H9 (cell line): ENCODE data around the gene ZNF451. TPM values are rescaled to one million over a fixed set of nuclear protein-coding genes. Genes with fewer than 3 reads are reported as not detected.

Experiments used
- DNase-seq: peaks from one replicate; pipeline ENCODE4 v3.0.0-alpha.2; 2017
- H2AFZ ChIP-seq: one replicate; pipeline ENCODE4 v1.6.1; 2013; ENCODE audit warnings: mild to moderate bottlenecking, low read length, control low read depth, moderate library complexity
- H2AK5ac ChIP-seq: 2 replicates; pipeline ENCODE4 v1.6.1; 2013; ENCODE audit warnings: low read length, control low read depth, mixed read lengths; ENCODE audit not compliant: insufficient read length
- H2BK120ac ChIP-seq: one replicate; pipeline ENCODE4 v1.6.1; 2013; ENCODE audit warnings: low read depth, mild to moderate bottlenecking, low read length, control low read depth, inconsistent platforms; ENCODE audit not compliant: poor library complexity, severe bottlenecking
- H2BK12ac ChIP-seq: 2 replicates; pipeline ENCODE4 v1.6.1; 2013; ENCODE audit warnings: low read length, control low read depth, mixed read lengths, low read depth; ENCODE audit not compliant: insufficient read length
- H2BK15ac ChIP-seq: 2 replicates; pipeline ENCODE4 v1.6.1; 2013; ENCODE audit warnings: low read depth, low read length, control low read depth
- H2BK20ac ChIP-seq: one replicate; pipeline ENCODE4 v1.6.1; 2013; ENCODE audit warnings: low read depth, mild to moderate bottlenecking, low read length, control low read depth, inconsistent platforms; ENCODE audit not compliant: poor library complexity, severe bottlenecking
- H2BK5ac ChIP-seq: 2 replicates; pipeline ENCODE4 v1.6.1; 2013; ENCODE audit warnings: low read length, control low read depth, mixed read lengths; ENCODE audit not compliant: insufficient read length
- H3K14ac ChIP-seq: 2 replicates; pipeline ENCODE4 v1.6.1; 2013; ENCODE audit warnings: low read length, control low read depth; ENCODE audit not compliant: insufficient read depth
- H3K18ac ChIP-seq: 2 replicates; pipeline ENCODE4 v1.6.1; 2013; ENCODE audit warnings: low read depth, mild to moderate bottlenecking, mixed read lengths, low read length, control low read depth; ENCODE audit not compliant: insufficient read length
- H3K23ac ChIP-seq: 2 replicates; pipeline ENCODE4 v1.6.1; 2013; ENCODE audit warnings: low read length, control low read depth, mixed read lengths, low read depth; ENCODE audit not compliant: insufficient read length
- H3K23me2 ChIP-seq: 2 replicates; pipeline ENCODE4 v1.6.1; 2013; ENCODE audit warnings: low read depth, mild to moderate bottlenecking, mixed read lengths, low read length, control low read depth; ENCODE audit not compliant: insufficient read length, poor library complexity, severe bottlenecking
- H3K27ac ChIP-seq: 2 replicates; pipeline ENCODE4 v1.5.1; 2013; ENCODE audit warnings: low read length, control low read depth, mixed read lengths, low read depth; ENCODE audit not compliant: insufficient read length
- H3K27me3 ChIP-seq: 2 replicates; pipeline ENCODE4 v1.6.1; 2013; ENCODE audit warnings: low read length, control low read depth, inconsistent platforms; ENCODE audit not compliant: insufficient read depth
- H3K4ac ChIP-seq: 2 replicates; pipeline ENCODE4 v1.6.1; 2013; ENCODE audit warnings: low read depth, mild to moderate bottlenecking, control low read depth, inconsistent platforms, low read length, moderate library complexity
- H3K4me1 ChIP-seq: 2 replicates; pipeline ENCODE4 v1.6.1; 2013; ENCODE audit warnings: low read length, control low read depth, inconsistent platforms; ENCODE audit not compliant: insufficient read depth
- H3K4me2 ChIP-seq: 2 replicates; pipeline ENCODE4 v1.6.1; 2013; ENCODE audit warnings: low read length, control low read depth, mixed read lengths; ENCODE audit not compliant: insufficient read length, insufficient read depth
- H3K56ac ChIP-seq: 2 replicates; pipeline ENCODE4 v1.6.1; 2013; ENCODE audit warnings: low read depth, mild to moderate bottlenecking, mixed read lengths, low read length, control low read depth; ENCODE audit not compliant: insufficient read length
- H3K79me1 ChIP-seq: 2 replicates; pipeline ENCODE4 v1.6.1; 2013; ENCODE audit warnings: low read depth, mild to moderate bottlenecking, moderate library complexity, low read length, control low read depth, inconsistent platforms; ENCODE audit not compliant: insufficient read depth, poor library complexity, severe bottlenecking
- H3K79me2 ChIP-seq: 2 replicates; pipeline ENCODE4 v1.6.1; 2013; ENCODE audit warnings: low read length, control low read depth, inconsistent platforms; ENCODE audit not compliant: insufficient read depth
- H3K9ac ChIP-seq: 2 replicates; pipeline ENCODE4 v1.6.1; 2013; ENCODE audit warnings: low read length, control low read depth, mixed read lengths; ENCODE audit not compliant: insufficient read length; ENCODE audit errors: extremely low read depth
- H3K9me3 ChIP-seq: one replicate; pipeline ENCODE4 v1.6.1; 2013; ENCODE audit warnings: low read depth, low read length, inconsistent platforms; ENCODE audit not compliant: control insufficient read depth
- H3T11ph ChIP-seq: one replicate; pipeline ENCODE4 v1.6.1; 2013; ENCODE audit warnings: mild to moderate bottlenecking, low read length, control low read depth, inconsistent platforms
- H4K20me1 ChIP-seq: one replicate; pipeline ENCODE4 v1.6.1; 2013; ENCODE audit not compliant: control insufficient read depth, insufficient read length, insufficient read depth
- H4K5ac ChIP-seq: 2 replicates; pipeline ENCODE4 v1.6.1; 2013; ENCODE audit warnings: low read depth, mild to moderate bottlenecking, mixed read lengths, low read length, control low read depth; ENCODE audit not compliant: insufficient read length
- H4K8ac ChIP-seq: replicated peaks from 2 replicates; pipeline ENCODE4 v1.6.1; 2013; ENCODE audit warnings: low read length, control low read depth, mixed read lengths, low read depth; ENCODE audit not compliant: insufficient read length
- H4K91ac ChIP-seq: 2 replicates; pipeline ENCODE4 v1.6.1; 2013; ENCODE audit warnings: low read depth, mild to moderate bottlenecking, moderate library complexity, mixed read lengths, low read length, control low read depth; ENCODE audit not compliant: insufficient read length
- H3K27ac Mint-ChIP-seq, 3 experiments: 2 replicates in 2 of 3; 3 replicates in 1 of 3; pipeline ENCODE4 v1.8.0; 2020 to 2021; ENCODE audit warnings: mixed read lengths in 3 of 3, mild to moderate bottlenecking in 1 of 3, moderate library complexity in 1 of 3
- H3K27me3 Mint-ChIP-seq: 2 replicates; pipeline ENCODE4 v1.8.0; 2021; ENCODE audit warnings: low read depth, mild to moderate bottlenecking, moderate library complexity, mixed read lengths
- H3K36me3 Mint-ChIP-seq, 3 experiments: 2 replicates in 2 of 3; 3 replicates in 1 of 3; pipeline ENCODE4 v1.8.0; 2020 to 2021; ENCODE audit warnings: low read depth in 3 of 3, mixed read lengths in 3 of 3; ENCODE audit not compliant: insufficient read depth in 1 of 3
- H3K4me1 Mint-ChIP-seq, 2 experiments: 2 replicates each; pipeline ENCODE4 v1.8.0; 2020; ENCODE audit warnings: mixed read lengths in 2 of 2
- H3K4me3 Mint-ChIP-seq, 2 experiments: 2 replicates in 1 of 2; 3 replicates in 1 of 2; pipeline ENCODE4 v1.8.0; 2020 to 2021; ENCODE audit warnings: mild to moderate bottlenecking in 2 of 2, mixed read lengths in 2 of 2, moderate library complexity in 1 of 2
- H3K9me3 Mint-ChIP-seq, 2 experiments: 2 replicates in 1 of 2; 3 replicates in 1 of 2; pipeline ENCODE4 v1.8.0; 2020; ENCODE audit warnings: mild to moderate bottlenecking in 2 of 2, mixed read lengths in 2 of 2, moderate library complexity in 1 of 2
- CTCF ChIP-seq: fragments of 200-600 bp; sonication (generic); conservative IDR thresholded peaks from 3 replicates; pipeline ENCODE4 v1.8.0; 2021; ENCODE audit warnings: antibody characterized with exemption, mild to moderate bottlenecking
- WGBS: extraction: QIAGEN DNeasy Blood & Tissue Kit; methylation state at CpG from one replicate; pipeline ENCODE4 v1.1.7; 2013; ENCODE audit warnings: missing lambda C conversion rate, low lambda C conversion rate, mixed read lengths; ENCODE audit not compliant: insufficient read length; ENCODE audit errors: extremely low coverage; 5-methylcytosine and 5-hydroxymethylcytosine counted together
- total RNA-seq: library from RNA; stranded (reverse); gene quantifications from 2 replicates; pipeline ENCODE4 v1.2.1, GENCODE V29; 2021

The ZNF451 gene
- total RNA-seq, 1 experiment from 2014 or later: 71.2 TPM

DNA sequence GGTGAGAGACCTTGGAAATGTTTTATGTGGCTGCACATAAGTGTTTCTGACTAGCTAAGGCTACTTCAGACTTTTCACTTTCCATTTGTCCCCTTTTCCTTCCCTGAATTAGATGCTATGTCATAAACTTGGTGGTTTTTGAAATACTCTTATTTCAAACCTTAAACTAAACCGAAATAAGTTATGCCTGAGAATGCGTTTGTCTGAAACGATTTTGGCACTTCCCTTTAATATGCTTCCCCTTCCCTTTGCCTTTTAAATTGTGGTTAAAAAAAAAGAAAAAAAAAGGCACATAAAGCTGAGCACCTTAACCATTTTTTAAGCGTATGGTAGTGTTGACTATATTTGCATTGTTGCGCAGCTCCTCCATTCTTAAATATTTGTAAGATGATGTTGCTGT is 14.3 kb downstream of the ZNF451 start:
- H4K8ac ChIP-seq: no peak overlapping the region
- H2BK12ac ChIP-seq: no peak overlapping the region
- H3K4me2 ChIP-seq: no peak overlapping the region
- Mint-ChIP-seq H3K4me1 (peaks cover 11 to 16% of the 10 kb centered on the region in 2 experiments), H3K4me3 (no peak overlapping the region), H3K27ac (no peak overlapping the region), H3K27me3 (no peaks in the 10 kb centered on the region), H3K36me3 (peaks cover 32 to 53% (median 48%) of the 10 kb centered on the region in 3 experiments; a peak in 6 of 7 replicates), H3K9me3 (no peaks in the 10 kb centered on the region; a peak in 1 of 5 replicates)
- H3K56ac ChIP-seq: no peak overlapping the region
- TF ChIP-seq CTCF: no peak
- H4K20me1 ChIP-seq: no peaks in the 10 kb centered on the region
- H2BK20ac ChIP-seq: no peak overlapping the region
- H3K18ac ChIP-seq: no peak overlapping the region
- no peak overlapping the region for H4K91ac ChIP-seq
- H3K4ac ChIP-seq: no peak overlapping the region
- no peak overlapping the region for H3T11ph ChIP-seq
- H2AK5ac ChIP-seq: no peak overlapping the region
- no peaks in the 10 kb centered on the region for H3K23me2 ChIP-seq
- no peak overlapping the region for H2AFZ ChIP-seq
- H2BK15ac ChIP-seq: no peak overlapping the region
- H4K5ac ChIP-seq: no peak overlapping the region
- no peak overlapping the region for H2BK120ac ChIP-seq
- WGBS: no CpG with 5 or more reads among the region's 5 CpGs
- no peak overlapping the region for H3K14ac ChIP-seq
- H3K23ac ChIP-seq: no peak overlapping the region
- no peaks in the 10 kb centered on the region for H3K79me1 ChIP-seq
- no peak overlapping the region for H3K27ac ChIP-seq
- H2BK5ac ChIP-seq: no peak overlapping the region
- H3K9ac ChIP-seq: no peak overlapping the region
- DNase-seq: no peak
- no peaks in the 10 kb centered on the region for H3K27me3 ChIP-seq
- peaks cover 3% of the 10 kb centered on the region for H3K4me1 ChIP-seq
- no peaks in the 10 kb centered on the region for H3K9me3 ChIP-seq
- H3K79me2 ChIP-seq: no peaks in the 10 kb centered on the region
